ENCODE measurements around the gene FGG. TPM values are rescaled to one million over a fixed set of nuclear protein-coding genes. Genes with fewer than 3 reads are reported as not detected.

FGG gene
- total and polyA plus RNA-seq, 2 of the 8 experiments (the other 6 are each of a cell fraction or from before 2014, with no cell fraction given) = not detected

DNA sequence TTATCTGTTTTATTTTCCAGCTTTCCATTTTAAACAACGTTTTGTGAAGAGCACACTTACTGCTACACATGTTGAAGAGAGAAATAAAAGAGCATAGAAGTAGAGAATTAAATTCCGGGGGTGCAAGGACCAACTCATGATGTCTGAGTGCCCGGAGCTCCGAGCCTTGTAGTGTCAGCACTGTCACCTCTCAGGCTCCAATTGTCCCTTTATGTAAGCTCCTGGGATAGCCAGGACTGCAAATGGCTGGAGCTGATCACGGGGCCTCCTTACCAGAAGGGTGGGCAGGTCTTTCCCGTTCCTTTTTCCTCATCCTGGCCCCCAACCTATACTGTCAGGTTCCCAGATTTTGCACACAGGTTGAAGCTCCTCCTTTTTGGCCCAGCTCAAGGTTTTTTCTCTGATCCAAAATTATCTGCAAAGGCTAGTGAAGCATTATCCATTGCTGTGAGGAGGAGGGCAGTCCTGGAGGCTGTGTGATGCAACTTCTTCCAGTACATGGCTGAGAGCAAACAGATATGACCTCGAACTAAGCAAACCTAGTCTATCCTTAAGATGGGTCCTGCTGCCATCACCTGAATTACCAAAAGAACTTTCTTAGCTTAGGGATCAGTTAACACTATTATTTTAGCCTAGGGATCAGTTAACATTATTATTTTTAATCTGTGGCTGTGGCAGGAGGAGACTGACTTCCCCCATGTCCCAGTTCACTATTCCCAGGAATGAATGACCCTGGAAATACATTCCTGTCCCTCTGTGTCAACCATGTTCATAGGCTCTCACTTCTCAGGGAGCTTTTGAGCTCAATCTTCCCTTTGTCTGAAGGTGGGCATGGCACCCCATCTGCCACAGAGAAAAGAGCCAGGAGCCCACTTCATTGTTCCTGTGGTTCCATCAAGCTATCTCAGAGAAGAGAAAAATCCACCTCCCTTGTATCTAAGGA is at the start of gene FGG (continued):
- TF ChIP-seq EZH2 (IDR thresholded peaks at IDR 0.05; ENCODE audit: low read depth, low read length, severe bottlenecking) = no peak
- TF ChIP-seq POLR2A (IDR thresholded peaks at IDR 0.05; ENCODE audit: control extremely low read depth in 1 of 2, low read depth in 2 of 2, low read length in 2 of 2) = no peak

Data from H1 (cell line).